Astrocyte of the spinal cord (primary cell): Measurements from ENCODE around the gene ERCC3.
"Not testable (repeated sequence)": the region's sequence is repeated elsewhere in the genome, so short reads cannot be mapped to it uniquely, and the experiment has no call there.

Experiments used
- DNase-seq: peaks from one replicate; pipeline ENCODE4 v3.0.0; 2011; ENCODE audit warnings: low read depth, low spot score
- H3K4me3 ChIP-seq: 2 replicates; pipeline ENCODE4 v1.5.1; 2011; ENCODE audit warnings: low read depth, mild to moderate bottlenecking, low read length, moderate library complexity
- in situ Hi-C: cut with HindIII; loops from 2 replicates; pipeline ENCODE4 v1.10.0; 2017; ENCODE audit warnings: low sequenced_read_pairs
- TF ChIP-seq, protein P1 (sequence below): IDR thresholded peaks from 2 replicates; pipeline ENCODE4 v1.5.1; 2012; ENCODE audit warnings: low read depth, mild to moderate bottlenecking, low read length, inconsistent platforms

The ERCC3 gene

DNA sequence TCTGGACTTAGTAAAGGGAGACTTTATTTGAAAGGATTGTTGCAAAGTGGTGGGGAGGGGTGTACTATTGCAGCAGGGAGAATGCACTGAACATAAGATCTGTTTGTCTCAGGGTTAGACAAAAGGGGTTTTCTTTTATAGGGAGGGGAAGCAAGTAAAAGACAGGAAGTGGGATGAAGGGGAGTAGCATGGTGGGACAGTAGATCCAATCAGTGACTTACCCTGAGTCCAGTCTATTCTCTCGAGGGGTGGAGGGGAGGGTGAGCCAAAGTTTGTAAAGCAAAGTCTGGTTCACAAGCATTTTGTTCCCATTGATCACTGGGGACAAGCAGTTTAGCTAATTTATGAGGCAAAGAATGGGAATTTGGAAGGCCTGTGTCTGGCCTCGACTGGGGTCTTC is 38.8 kb downstream of the ERCC3 start:
- DNase-seq: no peak
- TF ChIP-seq, protein P1, sequence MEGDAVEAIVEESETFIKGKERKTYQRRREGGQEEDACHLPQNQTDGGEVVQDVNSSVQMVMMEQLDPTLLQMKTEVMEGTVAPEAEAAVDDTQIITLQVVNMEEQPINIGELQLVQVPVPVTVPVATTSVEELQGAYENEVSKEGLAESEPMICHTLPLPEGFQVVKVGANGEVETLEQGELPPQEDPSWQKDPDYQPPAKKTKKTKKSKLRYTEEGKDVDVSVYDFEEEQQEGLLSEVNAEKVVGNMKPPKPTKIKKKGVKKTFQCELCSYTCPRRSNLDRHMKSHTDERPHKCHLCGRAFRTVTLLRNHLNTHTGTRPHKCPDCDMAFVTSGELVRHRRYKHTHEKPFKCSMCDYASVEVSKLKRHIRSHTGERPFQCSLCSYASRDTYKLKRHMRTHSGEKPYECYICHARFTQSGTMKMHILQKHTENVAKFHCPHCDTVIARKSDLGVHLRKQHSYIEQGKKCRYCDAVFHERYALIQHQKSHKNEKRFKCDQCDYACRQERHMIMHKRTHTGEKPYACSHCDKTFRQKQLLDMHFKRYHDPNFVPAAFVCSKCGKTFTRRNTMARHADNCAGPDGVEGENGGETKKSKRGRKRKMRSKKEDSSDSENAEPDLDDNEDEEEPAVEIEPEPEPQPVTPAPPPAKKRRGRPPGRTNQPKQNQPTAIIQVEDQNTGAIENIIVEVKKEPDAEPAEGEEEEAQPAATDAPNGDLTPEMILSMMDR: no peak
- no peak overlapping the region for H3K4me3 ChIP-seq
- in situ Hi-C loops: no loop called here

DNA sequence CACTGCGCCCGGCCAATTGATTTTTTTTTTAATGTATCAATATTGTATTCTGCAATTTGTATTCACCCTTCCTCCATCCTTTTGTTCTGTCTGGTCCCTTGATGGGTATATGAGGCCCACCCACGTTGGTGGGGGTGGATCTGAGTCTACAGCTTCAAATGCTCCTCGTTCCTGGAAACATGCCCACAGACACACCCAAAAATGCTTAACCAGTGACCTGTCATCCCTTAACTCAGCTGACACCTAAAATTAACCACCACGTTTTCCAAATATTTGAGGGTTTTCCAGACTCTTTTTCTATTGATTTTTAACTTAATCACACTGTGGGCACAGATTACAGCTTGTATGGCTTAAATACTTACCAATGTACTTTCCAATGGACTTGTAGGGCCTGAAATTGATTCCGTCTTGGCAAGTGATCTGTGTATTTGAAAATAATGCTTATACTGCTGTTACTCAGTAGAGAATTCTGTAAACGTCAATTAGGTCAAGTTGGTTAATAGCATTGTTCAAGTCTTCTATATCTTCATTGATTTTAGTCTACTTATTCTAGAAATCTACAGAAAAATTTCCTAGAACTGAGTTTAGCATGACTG is 39.5 kb downstream of the ERCC3 start:
- DNase-seq: peak; percentile 12

DNA sequence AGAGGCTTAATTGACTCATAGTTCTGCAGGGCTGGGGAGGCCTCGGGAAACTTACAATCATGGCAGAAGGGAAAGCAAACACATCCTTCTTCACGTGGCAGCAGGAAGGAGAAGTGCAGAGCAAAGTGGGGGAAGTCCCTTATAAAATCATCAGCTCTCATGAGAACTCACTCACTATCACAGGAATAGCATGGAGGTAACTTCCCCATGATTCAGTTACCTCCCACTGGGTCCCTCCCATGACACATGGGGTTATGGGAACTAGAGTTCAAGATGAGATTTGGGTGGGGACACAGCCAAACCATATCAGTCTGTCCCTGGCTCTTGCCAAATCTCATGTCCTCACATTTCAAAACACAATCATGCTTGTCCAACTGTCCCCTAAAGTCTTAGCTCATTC is 52.8 kb downstream of the ERCC3 start:
- DNase-seq, H3K4me3 ChIP-seq, in situ Hi-C loops: not testable (repeated sequence)

More for the DNA sequence above, 39.5 kb downstream of the ERCC3 start:
- TF ChIP-seq, protein P1: no peak
- in situ Hi-C loops: no loop called here
- no peak overlapping the region for H3K4me3 ChIP-seq

DNA sequence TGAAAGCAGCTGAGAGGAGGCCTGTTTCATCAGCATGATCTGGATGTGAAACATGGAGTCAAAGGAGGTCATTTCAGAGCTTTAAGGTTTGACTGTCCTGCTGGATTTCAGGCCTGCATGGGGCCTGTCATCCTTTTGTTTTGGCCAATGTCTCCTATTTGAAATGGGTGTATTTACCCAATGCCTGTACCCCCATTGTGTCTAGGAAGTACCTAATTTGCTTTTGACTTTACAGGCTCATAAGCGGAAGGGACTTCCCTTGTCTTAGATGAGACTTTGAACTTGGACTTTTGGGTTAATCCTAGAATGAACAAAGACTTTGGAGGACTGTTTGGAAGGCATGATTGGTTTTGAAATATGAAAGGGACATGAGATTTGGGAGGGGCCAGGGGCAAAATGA is 54.5 kb downstream of the ERCC3 start:
- in situ Hi-C loops: no loop called here
- TF ChIP-seq, protein P1: no peak

DNA sequence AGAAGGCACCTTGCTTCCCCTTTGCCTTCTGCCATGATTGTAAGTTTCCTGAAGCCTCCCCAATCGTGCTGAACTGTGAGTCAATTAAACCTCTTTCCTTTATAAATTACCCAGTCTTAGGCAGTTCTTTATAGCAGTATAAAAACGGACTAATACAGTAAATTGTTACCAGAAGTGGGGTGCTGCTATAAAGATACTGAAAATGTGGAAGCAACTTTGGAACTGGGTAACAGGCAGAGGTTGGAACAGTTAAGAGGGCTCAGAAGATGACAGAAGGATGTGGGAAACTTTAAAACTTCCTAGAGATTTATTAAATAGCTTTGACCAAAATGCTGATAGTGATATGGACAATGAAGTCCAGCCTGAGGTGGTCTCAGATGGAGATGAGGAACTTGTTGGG is 56.2 kb downstream of the ERCC3 start:
- H3K4me3 ChIP-seq, in situ Hi-C loops, DNase-seq: not testable (repeated sequence)

More for the DNA sequence above, 54.5 kb downstream of the ERCC3 start:
- DNase-seq: no peak
- H3K4me3 ChIP-seq: no peak overlapping the region

DNA sequence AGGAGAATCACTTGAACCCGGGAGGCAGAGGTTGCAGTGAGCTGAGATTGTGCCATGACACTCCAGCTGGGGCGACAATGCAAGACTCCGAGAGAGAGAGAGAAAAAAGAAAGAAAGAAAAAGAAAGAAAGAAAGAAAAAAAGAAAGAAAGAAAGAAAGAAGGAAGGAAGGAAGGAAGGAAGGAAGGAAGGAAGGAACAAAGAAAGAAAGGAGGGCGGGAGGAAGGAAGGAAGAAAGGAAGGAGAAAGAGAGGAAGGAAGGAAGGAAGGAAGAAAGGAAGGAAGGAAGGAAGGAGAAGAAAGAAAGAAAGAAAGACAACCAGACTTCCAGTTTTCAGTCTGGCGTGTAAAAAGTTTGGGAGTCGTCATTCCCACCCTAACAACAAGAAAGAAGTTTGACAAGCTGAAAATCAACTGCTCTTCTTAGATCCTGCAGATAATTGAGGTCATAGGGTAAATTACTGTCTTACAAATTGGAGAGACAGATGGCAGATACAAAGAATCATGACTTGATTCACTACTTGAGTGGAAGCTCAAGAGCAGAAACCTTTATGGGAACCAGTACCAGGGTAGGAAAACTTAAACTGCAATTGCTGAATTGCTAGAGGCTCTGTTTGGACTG is 58.8 kb downstream of the ERCC3 start:
- in situ Hi-C loops: no loop called here
- H3K4me3 ChIP-seq: no peak overlapping the region
- TF ChIP-seq, protein P1: no peak
- DNase-seq: no peak

DNA sequence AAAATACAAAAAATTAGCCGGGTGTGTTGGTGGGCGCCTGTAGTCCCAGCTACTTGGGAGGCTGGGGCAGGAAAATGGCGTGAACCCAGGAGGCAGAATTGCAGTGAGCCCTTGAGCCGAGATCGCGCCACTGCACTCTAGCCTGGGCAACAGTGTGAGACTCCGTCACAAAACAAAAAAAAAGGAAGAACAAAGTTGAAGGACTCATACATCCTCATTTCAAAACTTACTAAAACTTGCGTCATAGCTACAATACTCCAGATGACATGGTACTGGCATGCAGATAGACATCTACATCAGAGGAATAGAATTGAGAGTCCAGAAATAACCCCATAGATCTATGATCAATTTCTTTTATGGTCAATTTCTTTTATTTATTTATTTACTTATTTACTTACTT is 60.2 kb downstream of the ERCC3 start:
- TF ChIP-seq, protein P1: no peak
- H3K4me3 ChIP-seq: no peak overlapping the region
- in situ Hi-C loops: no loop called here
- no peak for DNase-seq
